GM18873 (cell line): ENCODE results near the gene OAS2.

Experiments used
- ATAC-seq: cut with Tn5 transposase; IDR thresholded peaks from one replicate; pipeline ENCODE4 v1.9.1; 2021; ENCODE audit warnings: mild to moderate bottlenecking, moderate library complexity, moderate number of reproducible peaks; ENCODE audit not compliant: unreplicated experiment, low FRiP score

Gene OAS2

GRCh38 chr12:113007166-113007565 lies 28.8 kb downstream of the OAS2 start:
- no peak for ATAC-seq

DNA sequence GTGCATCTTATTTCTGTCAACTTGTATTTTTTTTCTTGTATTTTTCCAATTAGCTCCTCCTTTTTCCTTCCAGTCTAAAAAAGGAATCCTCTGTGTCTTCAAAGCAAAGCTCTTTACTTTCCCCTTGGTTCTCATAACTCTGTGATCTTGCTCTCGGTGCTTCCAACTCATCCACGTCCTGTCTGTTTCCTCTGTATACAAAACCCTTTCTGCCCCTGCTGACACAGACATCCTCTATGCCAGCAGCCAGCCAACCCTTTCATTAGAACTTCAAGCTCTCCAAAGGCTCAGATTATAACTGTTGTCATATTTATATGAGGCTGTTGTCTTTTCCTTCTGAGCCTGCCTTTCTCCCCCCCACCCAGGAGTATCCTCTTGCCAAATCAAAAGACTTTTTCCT lies 32.4 kb downstream of the OAS2 start:
- ATAC-seq = no peak

- no peak for ATAC-seq
These were observed 36.2 kb downstream of the OAS2 start for GRCh38 chr12:113014565-113014964.

GRCh38 chr12:113016796-113017195 lies 38.5 kb downstream of the OAS2 start:
- ATAC-seq = no peak

- ATAC-seq = no peak
These were observed 40.7 kb downstream of the OAS2 start for GRCh38 chr12:113019025-113019424.

- no peak for ATAC-seq
These were observed 43.2 kb downstream of the OAS2 start for GRCh38 chr12:113021500-113021899.

DNA sequence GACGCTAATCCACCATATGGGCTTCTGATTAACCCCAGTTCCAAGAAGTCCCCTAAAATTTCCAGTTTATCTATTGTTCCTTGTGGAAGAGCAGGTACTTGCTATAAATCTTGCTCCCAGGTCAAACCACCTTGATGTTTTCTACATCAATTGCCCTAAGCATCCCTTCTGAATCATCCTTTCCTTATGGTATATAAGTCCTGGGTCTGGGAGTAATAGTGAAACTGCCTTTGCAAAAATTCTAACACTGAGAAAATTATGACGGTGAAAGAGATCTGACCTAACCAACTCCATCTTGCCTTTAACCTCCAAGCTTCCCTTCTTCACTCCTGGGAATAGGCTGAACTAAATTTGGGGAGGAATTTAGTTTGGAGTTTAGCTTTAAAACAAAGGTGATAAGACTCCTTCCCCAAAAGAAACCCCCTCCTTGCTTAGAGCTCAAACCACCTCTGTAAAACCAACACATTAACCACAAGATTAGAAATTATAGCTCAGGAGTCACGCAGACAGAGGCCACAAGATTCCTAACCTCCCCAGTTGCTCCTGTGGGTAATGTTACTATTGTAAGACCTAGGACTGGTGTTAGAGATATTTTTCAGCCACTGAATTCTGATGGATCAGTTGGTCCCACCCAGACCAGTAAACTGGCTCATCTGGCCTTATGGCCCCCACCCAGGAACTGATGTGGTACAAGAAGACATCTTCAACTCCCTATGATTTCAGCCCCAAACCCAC lies 44.4 kb downstream of the OAS2 start:
- ATAC-seq = no peak

- ATAC-seq = no peak
These were observed 49.4 kb downstream of the OAS2 start for GRCh38 chr12:113027726-113028125.

GRCh38 chr12:113030875-113031525 lies 52.7 kb downstream of the OAS2 start:
- ATAC-seq = no peak

DNA sequence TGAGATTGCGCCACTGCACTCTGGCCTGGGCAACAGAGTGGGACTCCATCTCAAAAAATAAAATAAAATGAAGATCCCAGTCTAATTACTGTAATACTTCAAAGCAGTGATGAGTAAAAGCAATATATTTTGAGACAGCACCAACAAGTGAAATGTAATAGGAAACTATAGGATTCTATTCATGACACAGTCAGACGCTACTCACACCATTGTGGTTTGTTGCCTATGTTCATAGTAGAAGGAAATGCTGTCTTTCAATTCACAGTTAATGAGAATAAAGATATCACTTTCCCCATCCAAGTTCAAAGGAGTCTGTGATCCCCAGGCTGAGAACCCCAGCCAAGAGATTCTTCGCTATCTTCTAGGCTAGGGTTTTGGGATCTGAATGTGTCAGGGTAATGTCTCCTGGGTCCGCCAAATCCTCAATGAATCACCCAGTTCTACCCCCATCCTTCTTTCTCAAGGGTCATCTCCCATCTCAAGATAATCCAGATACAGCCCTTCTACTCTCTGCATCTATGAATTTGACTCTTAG lies 61.7 kb downstream of the OAS2 start:
- no peak for ATAC-seq

- no peak for ATAC-seq
These were observed 62.4 kb downstream of the OAS2 start for GRCh38 chr12:113040722-113041171.

DNA sequence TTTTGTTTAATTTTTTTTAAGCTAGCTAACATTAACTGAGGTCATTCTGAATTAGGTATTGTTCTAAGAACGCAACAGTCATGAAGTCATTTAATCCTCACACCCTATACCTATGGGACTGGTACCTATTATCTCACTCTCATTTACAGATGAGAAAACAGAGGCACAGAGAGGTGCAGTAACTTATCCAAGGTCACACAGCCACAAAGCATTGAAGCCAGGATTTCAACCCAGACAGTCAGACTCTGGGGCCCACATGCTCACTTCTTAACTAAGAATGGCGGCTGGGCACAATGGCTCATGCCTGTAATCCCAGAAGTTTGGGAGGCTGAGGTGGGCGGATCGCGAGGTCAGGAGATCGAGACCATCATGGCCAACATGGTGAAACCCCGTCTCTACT lies 63.2 kb downstream of the OAS2 start:
- ATAC-seq = no peak

DNA sequence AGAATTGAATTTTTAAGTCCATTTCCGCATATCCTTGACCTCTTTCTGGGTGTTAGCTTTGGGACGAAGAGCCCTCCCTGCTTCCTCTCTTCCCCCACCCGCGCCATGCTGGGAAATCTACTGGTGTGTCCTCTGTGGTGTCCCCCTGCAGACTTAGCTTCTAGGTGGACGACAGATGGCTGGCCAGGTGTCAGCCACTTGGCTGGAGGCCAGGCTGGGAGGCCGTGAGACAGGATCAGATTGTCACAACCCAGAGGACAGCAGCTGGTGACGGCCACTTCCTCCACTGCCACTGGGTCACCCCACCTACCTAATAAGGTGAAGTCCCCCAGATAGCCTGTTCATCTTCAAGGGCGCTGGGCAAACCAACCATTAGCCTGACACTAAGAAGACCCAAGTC lies 64.9 kb downstream of the OAS2 start:
- no peak for ATAC-seq

DNA sequence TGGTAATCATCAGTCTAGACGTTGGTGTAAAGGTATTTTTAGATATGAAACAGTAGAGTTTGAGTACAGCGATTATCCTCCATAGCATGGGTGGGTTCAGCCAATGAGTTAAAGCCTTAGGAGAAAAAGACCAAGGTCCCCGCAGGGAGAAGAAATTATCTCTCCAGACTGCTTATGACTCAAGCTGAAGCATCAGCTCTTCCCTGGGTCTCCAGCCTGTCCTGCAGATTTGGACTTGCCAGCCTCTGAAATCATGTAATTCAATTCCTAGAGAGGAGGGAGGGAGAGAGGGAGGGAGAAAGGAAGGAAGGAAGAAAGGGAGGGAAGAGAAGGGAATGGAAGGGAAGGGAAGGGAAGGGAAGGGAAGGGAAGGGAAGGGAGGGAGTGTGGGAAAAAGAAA lies 66.2 kb downstream of the OAS2 start:
- ATAC-seq = no peak

- ATAC-seq = no peak
These were observed 70.4 kb downstream of the OAS2 start for GRCh38 chr12:113048716-113049127.

DNA sequence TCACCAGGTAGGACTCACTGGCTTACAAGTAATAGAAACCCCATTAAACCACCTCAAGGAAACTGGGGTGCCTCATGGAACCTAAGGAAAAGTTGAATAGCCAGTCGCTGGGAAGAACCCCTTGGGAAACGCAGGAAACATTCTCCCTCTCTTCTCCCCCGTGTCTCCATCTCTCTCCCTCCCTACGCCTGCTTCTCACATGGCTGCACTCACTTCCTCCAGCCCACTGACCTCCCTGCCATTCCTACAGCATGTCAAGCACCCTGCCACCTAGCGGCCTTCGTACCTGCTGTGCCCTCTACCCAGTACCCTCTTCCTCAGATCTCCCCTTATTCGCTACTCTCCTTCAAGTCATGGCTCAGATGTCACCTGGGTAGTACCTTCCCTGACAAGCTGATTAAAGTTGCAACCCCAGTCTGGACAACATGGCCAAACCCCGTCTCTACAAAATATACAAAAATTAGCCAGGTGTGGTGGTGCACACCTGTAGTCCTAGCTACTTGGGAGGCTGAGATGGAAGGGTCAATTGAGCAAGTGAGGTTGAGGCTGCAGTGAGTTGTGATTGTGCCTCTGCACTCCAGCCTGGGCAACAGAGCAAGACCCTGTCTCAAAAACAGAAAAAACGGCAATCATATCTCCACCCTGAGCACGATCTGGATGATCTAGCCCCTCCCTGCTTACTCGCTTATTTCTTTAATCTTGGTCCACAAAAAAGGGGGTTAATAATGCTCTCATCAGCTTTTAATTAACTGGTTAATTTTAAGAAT lies 71.8 kb downstream of the OAS2 start:
- ATAC-seq = no peak

DNA sequence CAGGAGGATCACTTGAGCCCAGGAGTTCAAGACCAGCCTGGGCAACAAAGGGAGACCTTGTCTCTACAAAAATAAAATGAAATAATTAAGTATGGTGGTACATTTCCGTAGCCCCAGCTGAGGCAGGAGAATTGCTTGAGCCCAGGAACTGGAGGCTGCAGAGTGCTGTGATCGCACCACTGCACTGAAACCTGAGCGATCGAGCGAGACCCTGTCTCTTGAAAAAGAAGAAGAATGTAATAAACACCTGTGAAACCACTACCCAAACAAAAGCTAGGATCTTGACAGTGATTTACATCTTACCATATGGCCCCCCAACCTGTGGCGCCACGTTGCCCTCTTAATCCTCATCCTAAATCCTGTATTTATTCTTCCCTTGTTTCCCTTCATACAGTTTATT lies 72.5 kb downstream of the OAS2 start:
- no peak for ATAC-seq

- ATAC-seq = no peak
These were observed 73.4 kb downstream of the OAS2 start for GRCh38 chr12:113051759-113052158.

DNA sequence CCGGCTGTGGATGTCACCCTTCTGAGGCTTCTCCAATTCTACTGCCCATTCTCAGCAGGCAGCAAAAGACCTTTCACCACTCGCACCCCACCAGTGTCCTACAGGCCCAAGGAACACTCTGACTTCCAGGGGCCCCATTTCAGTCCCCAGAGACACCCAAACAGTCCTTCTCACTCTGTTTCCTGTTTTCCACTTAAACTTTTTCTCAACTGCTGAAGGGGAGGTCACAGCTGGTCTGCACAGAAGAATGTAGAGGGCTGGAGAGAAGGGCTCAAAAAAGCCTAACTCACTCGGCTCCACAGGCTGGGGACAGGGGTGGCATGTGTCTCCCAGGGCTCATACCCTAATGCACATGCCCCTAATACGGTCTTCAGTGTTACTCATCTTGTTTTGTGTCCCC lies 74.0 kb downstream of the OAS2 start:
- no peak for ATAC-seq

DNA sequence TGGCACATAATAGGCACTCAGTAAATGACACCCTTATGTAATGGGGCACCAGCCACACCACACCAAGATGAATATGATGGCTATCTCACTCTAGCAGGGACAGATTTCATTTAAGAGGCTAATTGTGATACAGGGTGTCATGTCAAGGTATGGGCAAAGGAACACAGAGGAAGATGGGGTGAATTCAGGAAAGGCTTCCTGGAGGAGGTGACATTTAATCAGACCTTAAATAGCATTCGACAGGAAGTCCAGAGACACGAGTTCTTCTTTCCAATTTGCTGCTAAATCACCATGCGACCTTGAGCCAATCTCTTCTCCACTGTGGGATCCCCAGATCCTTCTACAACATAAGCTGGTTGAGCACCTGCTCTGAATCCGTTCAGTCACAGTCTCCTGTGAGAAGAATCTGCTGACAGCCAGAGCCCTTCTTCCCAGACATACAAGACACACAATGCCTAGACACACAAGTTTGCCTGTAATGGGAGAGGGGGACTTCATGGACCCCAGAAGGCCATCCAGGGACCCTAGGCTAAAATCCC lies 76.7 kb downstream of the OAS2 start:
- ATAC-seq = no peak
